Activated naive CD4-positive, alpha-beta T cell treated with anti-CD3 and anti-CD28 coated beads, Interleukin-2, amount 10 ng/mL, durations not matched to agents 7 days and 5 days (primary cell): ENCODE results near the gene IL17RD.

ENCODE experiments used
- CTCF ChIA-PET: fragments of 350-600 bp; sonication (Branson Sonifier 250); formaldehyde crosslinking; loops from one replicate; lab custom pipeline; 2021; ENCODE audit warnings: antibody characterized with exemption; lab: Charles Lee
- DNase-seq: peaks from one replicate; pipeline ENCODE4 v3.0.0-alpha.2; 2020
- H3K27ac Mint-ChIP-seq: one replicate; pipeline ENCODE4 v1.8.0; 2021; ENCODE audit warnings: mild to moderate bottlenecking, moderate library complexity, mixed read lengths
- H3K27me3 Mint-ChIP-seq: one replicate; pipeline ENCODE4 v1.8.0; 2021; ENCODE audit warnings: mild to moderate bottlenecking, mixed read lengths
- H3K36me3 Mint-ChIP-seq: one replicate; pipeline ENCODE4 v1.8.0; 2021; ENCODE audit warnings: mixed read lengths
- H3K4me1 Mint-ChIP-seq: one replicate; pipeline ENCODE4 v1.8.0; 2021; ENCODE audit warnings: mixed read lengths
- H3K4me3 Mint-ChIP-seq: one replicate; pipeline ENCODE4 v1.8.0; 2021; ENCODE audit warnings: mild to moderate bottlenecking, moderate library complexity, mixed read lengths
- H3K9me3 Mint-ChIP-seq: one replicate; pipeline ENCODE4 v1.8.0; 2021; ENCODE audit warnings: mixed read lengths

The IL17RD gene

GRCh38 chr3:57131210-57131588 lies 34.0 kb downstream of the IL17RD start:
- no peak overlapping the region for H3K27ac Mint-ChIP-seq
- CTCF ChIA-PET: no interaction called here

GRCh38 chr3:57130571-57131209 lies 34.5 kb downstream of the IL17RD start:
- no peak for DNase-seq
- H3K4me1 Mint-ChIP-seq: peaks cover 4% of the 10 kb centered on the region
- peaks cover 23% of the 10 kb centered on the region for H3K27me3 Mint-ChIP-seq
- H3K9me3 Mint-ChIP-seq: no peaks in the 10 kb centered on the region
- no peak overlapping the region for H3K27ac Mint-ChIP-seq
- CTCF ChIA-PET: no interaction called here
- H3K4me3 Mint-ChIP-seq: no peak overlapping the region
- no peaks in the 10 kb centered on the region for H3K36me3 Mint-ChIP-seq

More at GRCh38 chr3:57131210-57131588, 34.0 kb downstream of the IL17RD start:
- H3K36me3 Mint-ChIP-seq: no peaks in the 10 kb centered on the region
- no peaks in the 10 kb centered on the region for H3K9me3 Mint-ChIP-seq
- DNase-seq: no peak
- peaks cover 4% of the 10 kb centered on the region for H3K4me1 Mint-ChIP-seq
- H3K4me3 Mint-ChIP-seq: no peak overlapping the region
- peaks cover 25% of the 10 kb centered on the region for H3K27me3 Mint-ChIP-seq

- H3K9me3 Mint-ChIP-seq: no peaks in the 10 kb centered on the region
- H3K4me3 Mint-ChIP-seq: no peak overlapping the region
- CTCF ChIA-PET: interaction anchor here (0.8 kb wide), 1 partner anchor 29 kb away, joined by 3 read pairs; no protein-coding TSS in a partner anchor
- H3K4me1 Mint-ChIP-seq: peaks cover 4% of the 10 kb centered on the region
- peaks cover 18% of the 10 kb centered on the region for H3K27me3 Mint-ChIP-seq
- DNase-seq: no peak
- no peaks in the 10 kb centered on the region for H3K36me3 Mint-ChIP-seq
- H3K27ac Mint-ChIP-seq: no peak overlapping the region
These were observed 36.1 kb downstream of the IL17RD start for GRCh38 chr3:57128826-57129667.

GRCh38 chr3:57127891-57128518 lies 37.1 kb downstream of the IL17RD start:
- Mint-ChIP-seq H3K9me3 (no peaks in the 10 kb centered on the region), H3K27ac (no peak overlapping the region), H3K4me3 (no peak overlapping the region), H3K4me1 (peaks cover 4% of the 10 kb centered on the region), H3K27me3 (peaks cover 22% of the 10 kb centered on the region), H3K36me3 (no peaks in the 10 kb centered on the region)
- no peak for DNase-seq
- CTCF ChIA-PET: no interaction called here

- no peak for DNase-seq
- H3K4me1 Mint-ChIP-seq: peaks cover 4% of the 10 kb centered on the region
- H3K4me3 Mint-ChIP-seq: no peak overlapping the region
- CTCF ChIA-PET: no interaction called here
- H3K27me3 Mint-ChIP-seq: peaks cover 20% of the 10 kb centered on the region
- no peak overlapping the region for H3K27ac Mint-ChIP-seq
- no peaks in the 10 kb centered on the region for H3K9me3 Mint-ChIP-seq
- H3K36me3 Mint-ChIP-seq: no peaks in the 10 kb centered on the region
These were observed 38.9 kb downstream of the IL17RD start for GRCh38 chr3:57126244-57126643.

- no peak for DNase-seq
- no peak overlapping the region for H3K27ac Mint-ChIP-seq
- H3K27me3 Mint-ChIP-seq: peaks cover 14% of the 10 kb centered on the region
- H3K36me3 Mint-ChIP-seq: no peaks in the 10 kb centered on the region
- CTCF ChIA-PET: no interaction called here
- no peaks in the 10 kb centered on the region for H3K9me3 Mint-ChIP-seq
- no peak overlapping the region for H3K4me3 Mint-ChIP-seq
- no peaks in the 10 kb centered on the region for H3K4me1 Mint-ChIP-seq
These were observed 44.5 kb downstream of the IL17RD start for GRCh38 chr3:57120451-57121174.

GRCh38 chr3:57120040-57120439 lies 45.1 kb downstream of the IL17RD start:
- Mint-ChIP-seq H3K27me3 (peaks cover 18% of the 10 kb centered on the region), H3K4me1 (no peaks in the 10 kb centered on the region)
- CTCF ChIA-PET: no interaction called here

GRCh38 chr3:57118254-57118653 lies 46.9 kb downstream of the IL17RD start:
- no peak overlapping the region for H3K4me3 Mint-ChIP-seq
- CTCF ChIA-PET: no interaction called here
- H3K4me1 Mint-ChIP-seq: no peaks in the 10 kb centered on the region
- H3K27me3 Mint-ChIP-seq: peaks cover 16% of the 10 kb centered on the region
- no peak overlapping the region for H3K27ac Mint-ChIP-seq
- H3K9me3 Mint-ChIP-seq: no peaks in the 10 kb centered on the region
- H3K36me3 Mint-ChIP-seq: no peaks in the 10 kb centered on the region
- DNase-seq: no peak

More at GRCh38 chr3:57120040-57120439, 45.1 kb downstream of the IL17RD start:
- Mint-ChIP-seq H3K9me3 (no peaks in the 10 kb centered on the region), H3K4me3 (no peak overlapping the region), H3K27ac (no peak overlapping the region), H3K36me3 (no peaks in the 10 kb centered on the region)
- DNase-seq: no peak

GRCh38 chr3:57116501-57116900 lies 48.7 kb downstream of the IL17RD start:
- Mint-ChIP-seq H3K27ac (no peak overlapping the region), H3K9me3 (no peaks in the 10 kb centered on the region), H3K4me1 (no peaks in the 10 kb centered on the region), H3K4me3 (no peak overlapping the region), H3K27me3 (peaks cover 13% of the 10 kb centered on the region), H3K36me3 (no peaks in the 10 kb centered on the region)
- no peak for DNase-seq
- CTCF ChIA-PET: interaction anchor here (0.7 to 1.5 kb wide), 4 partner anchors 8 to 281 kb away, joined by 3 to 5 read pairs (median 4); no protein-coding TSS in a partner anchor

- H3K4me1 Mint-ChIP-seq: no peaks in the 10 kb centered on the region
- H3K9me3 Mint-ChIP-seq: no peaks in the 10 kb centered on the region
- H3K27ac Mint-ChIP-seq: no peak overlapping the region
- no peak overlapping the region for H3K4me3 Mint-ChIP-seq
- CTCF ChIA-PET: interaction anchor here (3.9 kb wide), 1 partner anchor 11 kb away, joined by 18 read pairs; no protein-coding TSS in a partner anchor
- DNase-seq: no peak
- peaks cover 10% of the 10 kb centered on the region for H3K27me3 Mint-ChIP-seq
- no peaks in the 10 kb centered on the region for H3K36me3 Mint-ChIP-seq
These were observed 52.9 kb downstream of the IL17RD start for GRCh38 chr3:57112206-57112605.

GRCh38 chr3:57110798-57111197 lies 54.4 kb downstream of the IL17RD start:
- Mint-ChIP-seq H3K4me3 (no peak overlapping the region), H3K9me3 (no peaks in the 10 kb centered on the region)
- CTCF ChIA-PET: interaction anchor here (3.9 kb wide), 1 partner anchor 10 kb away, joined by 18 read pairs; no protein-coding TSS in a partner anchor

GRCh38 chr3:57110214-57110613 lies 54.9 kb downstream of the IL17RD start:
- Mint-ChIP-seq H3K4me1 (no peaks in the 10 kb centered on the region), H3K36me3 (no peaks in the 10 kb centered on the region), H3K27ac (no peak overlapping the region), H3K9me3 (no peaks in the 10 kb centered on the region), H3K27me3 (peaks cover 4% of the 10 kb centered on the region), H3K4me3 (no peak overlapping the region)
- DNase-seq: no peak
- CTCF ChIA-PET: interaction anchor here (3.9 kb wide), 1 partner anchor 9 kb away, joined by 18 read pairs; no protein-coding TSS in a partner anchor

More at GRCh38 chr3:57110798-57111197, 54.4 kb downstream of the IL17RD start:
- peaks cover 10% of the 10 kb centered on the region for H3K27me3 Mint-ChIP-seq
- H3K4me1 Mint-ChIP-seq: no peaks in the 10 kb centered on the region
- no peak for DNase-seq
- no peaks in the 10 kb centered on the region for H3K36me3 Mint-ChIP-seq
- H3K27ac Mint-ChIP-seq: no peak overlapping the region

- CTCF ChIA-PET: interaction anchor here (3.9 kb wide), 1 partner anchor 8 kb away, joined by 18 read pairs; no protein-coding TSS in a partner anchor
- H3K36me3 Mint-ChIP-seq: no peaks in the 10 kb centered on the region
These were observed 55.5 kb downstream of the IL17RD start for GRCh38 chr3:57109437-57110199.

More at GRCh38 chr3:57109437-57110199, 55.5 kb downstream of the IL17RD start:
- H3K4me3 Mint-ChIP-seq: no peak overlapping the region
- no peak for DNase-seq
- no peaks in the 10 kb centered on the region for H3K4me1 Mint-ChIP-seq
- no peaks in the 10 kb centered on the region for H3K9me3 Mint-ChIP-seq
- no peak overlapping the region for H3K27ac Mint-ChIP-seq
- peaks cover 4% of the 10 kb centered on the region for H3K27me3 Mint-ChIP-seq
